ENCODE data around the gene DENND1A. TPM values are rescaled to one million over a fixed set of nuclear protein-coding genes. Genes with fewer than 3 reads are reported as not detected.

Gene DENND1A
- total RNA-seq, 1 experiment from 2014 or later: 23.5 TPM

- POLR2A ChIA-PET: no interaction called here
- Mint-ChIP-seq H3K9me3 (0 out of 2 replicates have a peak, but pooled peaks cover 3% of the 10 kb centered on the region), H3K27ac (no peak overlapping the region), H3K4me3 (no peak overlapping the region), H3K27me3 (ENCODE audit: low read depth) (no peaks in the 10 kb centered on the region), H3K36me3 (no peaks in the 10 kb centered on the region), H3K4me1 (peaks cover 8% of the 10 kb centered on the region)
- ATAC-seq: no peak
- CTCF ChIA-PET: no interaction called here
- DNase-seq (ENCODE audit: low spot score): no peak
- TF ChIP-seq, protein P1, sequence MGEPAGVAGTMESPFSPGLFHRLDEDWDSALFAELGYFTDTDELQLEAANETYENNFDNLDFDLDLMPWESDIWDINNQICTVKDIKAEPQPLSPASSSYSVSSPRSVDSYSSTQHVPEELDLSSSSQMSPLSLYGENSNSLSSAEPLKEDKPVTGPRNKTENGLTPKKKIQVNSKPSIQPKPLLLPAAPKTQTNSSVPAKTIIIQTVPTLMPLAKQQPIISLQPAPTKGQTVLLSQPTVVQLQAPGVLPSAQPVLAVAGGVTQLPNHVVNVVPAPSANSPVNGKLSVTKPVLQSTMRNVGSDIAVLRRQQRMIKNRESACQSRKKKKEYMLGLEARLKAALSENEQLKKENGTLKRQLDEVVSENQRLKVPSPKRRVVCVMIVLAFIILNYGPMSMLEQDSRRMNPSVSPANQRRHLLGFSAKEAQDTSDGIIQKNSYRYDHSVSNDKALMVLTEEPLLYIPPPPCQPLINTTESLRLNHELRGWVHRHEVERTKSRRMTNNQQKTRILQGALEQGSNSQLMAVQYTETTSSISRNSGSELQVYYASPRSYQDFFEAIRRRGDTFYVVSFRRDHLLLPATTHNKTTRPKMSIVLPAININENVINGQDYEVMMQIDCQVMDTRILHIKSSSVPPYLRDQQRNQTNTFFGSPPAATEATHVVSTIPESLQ (CRISPR knock-in tag; IDR thresholded peaks at IDR 0.05): no peak
- no peak for TF ChIP-seq MXD4 (CRISPR knock-in tag; IDR thresholded peaks at IDR 0.05; ENCODE audit: borderline replicate concordance)
- no peak for TF ChIP-seq ZNF232 (CRISPR knock-in tag; IDR thresholded peaks at IDR 0.05)
- TF ChIP-seq RELA (CRISPR knock-in tag; IDR thresholded peaks at IDR 0.05; ENCODE audit: borderline replicate concordance): no peak
- TF ChIP-seq ZNF416 (CRISPR knock-in tag; IDR thresholded peaks at IDR 0.05): no peak
- TF ChIP-seq, protein P2, sequence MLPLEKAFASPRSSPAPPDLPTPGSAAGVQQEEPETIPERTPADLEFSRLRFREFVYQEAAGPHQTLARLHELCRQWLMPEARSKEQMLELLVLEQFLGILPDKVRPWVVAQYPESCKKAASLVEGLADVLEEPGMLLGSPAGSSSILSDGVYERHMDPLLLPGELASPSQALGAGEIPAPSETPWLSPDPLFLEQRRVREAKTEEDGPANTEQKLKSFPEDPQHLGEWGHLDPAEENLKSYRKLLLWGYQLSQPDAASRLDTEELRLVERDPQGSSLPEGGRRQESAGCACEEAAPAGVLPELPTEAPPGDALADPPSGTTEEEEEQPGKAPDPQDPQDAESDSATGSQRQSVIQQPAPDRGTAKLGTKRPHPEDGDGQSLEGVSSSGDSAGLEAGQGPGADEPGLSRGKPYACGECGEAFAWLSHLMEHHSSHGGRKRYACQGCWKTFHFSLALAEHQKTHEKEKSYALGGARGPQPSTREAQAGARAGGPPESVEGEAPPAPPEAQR (CRISPR knock-in tag; IDR thresholded peaks at IDR 0.05): no peak
- no peak for TF ChIP-seq NFYB (CRISPR knock-in tag; conservative IDR thresholded peaks at IDR 0.05; ENCODE audit: low read depth)
- TF ChIP-seq, protein P3, sequence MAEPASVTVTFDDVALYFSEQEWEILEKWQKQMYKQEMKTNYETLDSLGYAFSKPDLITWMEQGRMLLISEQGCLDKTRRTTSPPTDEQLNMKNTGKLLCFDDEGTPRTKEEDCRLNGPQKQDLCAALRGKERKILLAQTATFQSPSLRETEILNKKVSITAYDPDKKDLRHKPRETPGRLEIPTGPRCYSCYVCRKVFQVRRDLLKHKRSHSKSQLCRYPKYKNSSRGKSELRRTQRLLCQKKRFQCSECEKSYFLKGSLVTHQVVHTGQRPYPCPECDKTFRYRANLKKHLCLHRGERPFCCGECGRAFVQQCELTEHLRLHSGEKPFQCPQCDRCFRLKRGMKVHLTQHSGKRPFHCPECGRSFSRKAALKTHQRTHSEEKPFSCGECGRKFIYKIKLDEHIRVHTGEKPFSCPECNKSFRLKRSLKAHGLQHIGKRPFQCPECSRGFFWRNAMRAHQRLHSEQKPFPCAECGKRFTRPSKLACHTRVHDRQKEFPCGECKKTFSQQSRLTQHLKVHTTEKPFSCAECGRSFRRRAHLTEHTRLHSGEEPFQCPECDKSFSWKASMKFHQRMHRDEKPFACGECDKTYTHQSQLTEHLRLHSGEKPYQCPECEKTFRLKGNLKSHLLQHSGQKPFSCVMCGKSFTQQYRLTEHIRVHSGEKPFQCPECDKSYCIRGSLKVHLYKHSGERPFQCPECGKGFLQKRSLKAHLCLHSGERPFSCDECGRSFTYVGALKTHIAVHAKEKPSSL (CRISPR knock-in tag; conservative IDR thresholded peaks at IDR 0.05): no peak
- TF ChIP-seq FOXP4 (CRISPR knock-in tag; IDR thresholded peaks at IDR 0.05): no peak
- no peak for TF ChIP-seq CTCF (IDR thresholded peaks at IDR 0.05)
- TF ChIP-seq CBFB (CRISPR knock-in tag; IDR thresholded peaks at IDR 0.05; ENCODE audit: low read depth): no peak
Measured at GRCh38 chr9:123807251-123807650, 122.7 kb downstream of the DENND1A start.

DNA sequence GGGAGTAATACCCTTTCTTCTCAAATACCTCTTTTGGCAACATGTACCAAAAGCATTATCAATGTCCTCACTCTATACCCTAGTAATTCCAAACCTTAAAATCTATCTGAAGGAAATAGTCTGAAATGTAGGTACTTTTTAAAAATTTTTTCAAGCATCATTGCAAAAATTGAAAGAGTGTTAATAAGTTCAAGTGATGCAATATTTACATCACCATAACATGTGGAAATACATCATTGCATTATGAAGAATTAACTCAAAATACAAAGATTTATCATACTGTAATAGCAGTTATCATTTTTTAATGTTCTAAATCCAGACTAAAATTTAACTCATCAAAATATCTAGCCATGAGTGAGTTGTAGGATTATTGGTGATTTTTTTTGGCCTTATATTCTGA, 123.1 kb downstream of the DENND1A start:
- ChIA-PET CTCF (no interaction called here), POLR2A (no interaction called here)
- Mint-ChIP-seq H3K4me1 (peaks cover 8% of the 10 kb centered on the region), H3K27ac (no peak overlapping the region), H3K9me3 (0 out of 2 replicates have a peak, but pooled peaks cover 3% of the 10 kb centered on the region), H3K36me3 (no peaks in the 10 kb centered on the region), H3K27me3 (ENCODE audit: low read depth) (no peaks in the 10 kb centered on the region), H3K4me3 (no peak overlapping the region)
- ATAC-seq (no peak), DNase-seq (ENCODE audit: low spot score) (no peak)
- no peak for TF ChIP-seq ETV6 (CRISPR knock-in tag; IDR thresholded peaks at IDR 0.05)
- no peak for TF ChIP-seq FOXP1 (CRISPR knock-in tag; IDR thresholded peaks at IDR 0.05; ENCODE audit: borderline replicate concordance)
- TF ChIP-seq AFF4 (CRISPR knock-in tag; IDR thresholded peaks at IDR 0.05; ENCODE audit: borderline replicate concordance): no peak
- no peak for TF ChIP-seq NFATC4 (CRISPR knock-in tag; IDR thresholded peaks at IDR 0.05)
- TF ChIP-seq, protein P1 (CRISPR knock-in tag; IDR thresholded peaks at IDR 0.05): no peak
